GM21529 (cell line): ENCODE measurements around the gene FXYD2.
"Not testable (repeated sequence)": the region's sequence is repeated elsewhere in the genome, so short reads cannot be mapped to it uniquely, and the experiment has no call there.

ENCODE experiments used
- ATAC-seq: cut with Tn5 transposase; IDR thresholded peaks from one replicate; pipeline ENCODE4 v1.9.1; 2021; ENCODE audit not compliant: unreplicated experiment

Gene FXYD2

DNA sequence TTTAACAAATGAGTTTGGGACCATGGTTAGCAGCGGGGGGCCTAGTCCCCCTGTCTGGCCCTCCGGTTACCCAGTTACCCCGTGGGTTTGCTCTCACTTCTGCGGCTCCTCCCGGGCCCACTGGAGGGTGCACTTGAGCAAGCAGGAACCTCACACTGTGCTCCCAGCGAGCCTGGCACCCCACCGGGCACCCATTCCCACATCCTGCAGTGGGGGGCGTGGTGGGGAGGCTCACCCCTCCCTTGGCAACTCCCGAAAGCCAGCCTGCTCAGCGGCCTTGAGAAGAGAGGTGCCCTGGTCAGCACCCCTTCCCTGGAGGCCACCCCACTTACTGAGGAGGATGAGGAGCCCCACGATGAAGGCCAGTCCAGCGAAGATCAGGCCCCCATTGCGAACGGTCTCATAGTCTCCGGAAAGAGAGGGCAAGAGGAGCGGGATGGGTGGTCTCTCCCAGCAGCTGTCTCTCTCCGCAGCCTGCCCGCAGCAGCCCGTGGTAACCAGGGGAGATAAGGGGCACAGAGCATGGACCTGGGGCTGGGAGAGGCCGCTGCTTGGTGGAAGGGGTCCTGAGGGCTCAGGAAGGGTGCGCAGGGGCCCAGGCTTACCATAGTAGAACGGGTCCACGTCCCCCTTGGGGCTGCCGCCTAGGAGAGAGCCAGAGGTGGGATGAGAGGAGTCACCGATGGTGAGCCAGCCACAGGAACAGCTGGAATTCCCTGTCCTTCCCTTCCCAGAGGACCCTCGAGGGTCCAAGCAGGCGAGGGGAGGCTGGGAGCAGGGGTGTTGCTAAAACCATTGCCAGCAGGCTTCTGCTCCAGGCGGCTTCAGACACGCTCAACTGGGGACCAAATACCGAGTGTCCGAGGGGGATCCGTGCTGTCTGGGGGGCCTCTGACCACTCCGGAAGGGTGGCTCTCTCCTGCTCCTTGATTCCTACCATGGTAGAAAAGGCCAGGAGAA lies 2.2 kb downstream of the FXYD2 start:
- no peak for ATAC-seq

DNA sequence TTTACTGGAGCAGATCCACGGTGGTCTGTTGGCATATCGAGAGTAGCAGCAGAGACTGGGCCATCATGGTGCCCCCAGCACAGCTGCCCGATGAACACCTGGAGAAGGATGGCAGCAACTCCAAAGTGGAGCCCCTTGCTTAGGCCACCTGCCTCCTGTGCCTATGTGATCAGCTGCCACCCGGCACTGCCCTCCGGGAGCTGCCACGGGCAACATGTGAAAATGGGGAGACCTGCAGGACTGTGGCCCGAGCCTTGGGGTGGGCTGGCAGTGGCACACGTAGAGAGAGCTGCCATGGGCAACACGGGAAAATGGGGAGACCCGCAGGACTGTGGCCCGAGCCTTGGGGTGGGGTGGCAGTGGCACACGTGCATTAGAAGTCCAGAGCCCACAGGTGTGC lies 3.1 kb downstream of the FXYD2 start:
- no peak for ATAC-seq

DNA sequence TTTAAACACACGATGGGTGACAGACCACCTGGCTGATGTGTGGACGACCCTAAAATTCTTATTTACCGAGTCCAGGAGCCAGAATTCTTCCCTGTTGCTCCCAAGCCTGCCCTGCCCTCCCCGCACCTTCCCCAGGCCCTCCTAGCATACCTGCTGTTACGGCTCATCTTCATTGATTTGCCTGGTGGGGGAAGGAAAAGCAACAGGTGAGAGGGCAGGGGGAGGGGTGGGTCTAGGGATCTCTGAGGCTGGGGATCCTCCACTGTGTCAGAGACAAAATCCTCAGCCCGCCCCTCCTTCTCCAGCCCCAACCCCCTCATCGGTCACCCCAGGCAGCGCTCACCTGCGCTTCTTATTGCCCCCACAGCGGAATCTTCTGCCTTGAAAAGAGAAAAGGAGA lies 4.0 kb downstream of the FXYD2 start:
- no peak for ATAC-seq

DNA sequence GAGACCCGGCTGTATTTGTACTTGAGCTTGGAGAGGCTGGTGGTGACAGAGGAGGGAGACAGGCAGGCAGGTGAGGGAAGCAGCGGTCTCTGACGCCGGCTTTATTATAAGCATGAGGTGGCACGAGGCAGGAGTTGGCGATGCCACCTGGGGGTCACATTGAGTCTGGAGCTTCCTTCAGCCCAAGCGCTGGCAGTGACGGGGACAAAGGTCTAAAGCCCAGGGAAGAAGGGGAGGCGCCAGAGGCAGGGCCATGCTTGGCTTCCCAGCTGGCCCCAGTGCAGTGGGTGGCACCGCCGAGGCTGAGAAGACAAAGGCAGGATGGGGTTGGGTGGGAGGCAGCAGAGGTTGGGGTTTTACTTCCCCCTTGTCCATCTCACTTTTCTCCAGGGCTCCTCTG lies 4.5 kb downstream of the FXYD2 start:
- ATAC-seq: no peak

DNA sequence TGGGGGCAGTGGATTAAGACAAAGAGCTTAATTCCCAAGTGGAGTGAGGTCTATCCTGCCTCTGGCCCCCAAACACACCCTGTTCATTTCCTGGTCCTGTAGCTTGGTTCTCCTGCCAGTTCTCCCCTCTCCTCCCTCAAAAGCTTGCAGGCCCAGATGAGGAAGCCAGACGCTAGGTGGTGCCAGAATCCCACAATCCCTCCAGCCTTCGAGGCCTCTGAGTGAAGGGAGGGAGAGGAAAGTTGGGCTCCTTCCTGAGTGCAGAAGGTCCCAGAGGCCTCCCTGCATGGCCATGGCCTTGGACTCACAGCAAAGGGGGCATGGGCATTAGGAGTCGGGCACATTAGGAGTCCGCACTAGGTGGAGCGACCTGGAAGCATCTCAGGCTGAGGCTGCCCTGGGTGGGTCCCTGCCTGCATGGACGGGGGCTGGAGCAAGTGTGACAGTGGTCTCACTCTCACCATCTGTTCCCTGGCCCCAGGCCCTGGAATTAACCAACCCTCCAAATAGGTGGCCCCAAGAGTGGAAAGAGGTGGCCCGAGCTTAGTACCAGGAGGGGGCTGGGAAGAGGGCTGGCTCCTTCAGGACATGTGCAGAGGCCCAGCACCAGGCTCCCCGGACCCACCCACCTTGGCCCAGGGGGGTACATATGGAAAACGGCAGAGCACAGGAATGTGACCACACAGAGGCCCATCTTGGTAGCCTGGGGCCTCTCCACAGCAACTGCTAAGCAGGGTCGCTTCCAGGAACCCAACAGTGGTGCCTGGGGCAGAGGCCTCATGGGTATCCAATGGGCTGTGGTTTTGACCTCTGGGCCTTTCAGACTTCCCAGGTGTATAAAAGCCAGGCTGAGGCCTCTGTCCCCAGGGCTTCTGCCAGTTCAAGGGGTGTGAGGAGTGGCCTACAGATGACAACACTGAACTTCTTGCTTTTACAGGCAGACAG lies 5.2 kb downstream of the FXYD2 start:
- no peak for ATAC-seq

DNA sequence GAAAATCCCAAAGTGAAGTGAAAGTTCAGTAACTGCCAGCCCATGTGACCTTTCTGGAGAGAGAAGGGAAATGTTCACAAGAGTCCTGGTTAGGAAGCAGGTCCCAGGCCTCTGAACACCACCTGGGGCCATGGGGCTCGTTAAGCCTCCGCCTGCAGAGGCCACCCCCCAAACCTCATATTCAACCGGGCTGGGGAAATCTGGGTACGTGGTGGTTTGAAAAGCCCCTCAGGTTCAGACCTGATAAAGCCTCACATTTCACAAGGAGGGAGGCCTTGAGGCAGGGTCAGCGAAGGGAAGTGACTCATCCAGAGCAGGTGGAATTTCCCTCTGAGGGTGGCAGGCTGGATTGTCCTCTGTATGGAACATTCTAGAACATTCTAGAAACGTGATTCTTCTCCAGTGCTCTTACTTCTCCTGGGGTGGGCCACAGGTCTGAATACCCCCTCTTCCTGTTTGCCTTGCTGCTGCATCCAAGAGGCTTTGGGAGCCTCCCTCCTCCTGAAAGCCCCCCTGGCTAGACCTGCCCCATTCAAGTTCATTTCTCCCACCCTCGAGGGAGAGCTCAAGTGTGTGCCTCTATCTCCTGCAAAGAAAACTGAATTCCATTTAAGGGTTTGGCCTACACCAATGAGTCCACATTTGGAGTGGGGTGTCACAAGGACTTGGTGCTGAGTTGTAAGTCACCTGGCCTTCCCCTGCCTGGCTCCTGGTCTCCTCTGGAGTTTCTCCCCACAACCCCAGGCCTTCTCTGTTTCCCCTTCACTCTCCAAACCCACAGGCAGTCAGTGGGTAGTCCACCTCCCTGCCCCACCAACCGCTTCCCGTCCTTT lies 6.3 kb downstream of the FXYD2 start:
- ATAC-seq: peak; percentile 6

DNA sequence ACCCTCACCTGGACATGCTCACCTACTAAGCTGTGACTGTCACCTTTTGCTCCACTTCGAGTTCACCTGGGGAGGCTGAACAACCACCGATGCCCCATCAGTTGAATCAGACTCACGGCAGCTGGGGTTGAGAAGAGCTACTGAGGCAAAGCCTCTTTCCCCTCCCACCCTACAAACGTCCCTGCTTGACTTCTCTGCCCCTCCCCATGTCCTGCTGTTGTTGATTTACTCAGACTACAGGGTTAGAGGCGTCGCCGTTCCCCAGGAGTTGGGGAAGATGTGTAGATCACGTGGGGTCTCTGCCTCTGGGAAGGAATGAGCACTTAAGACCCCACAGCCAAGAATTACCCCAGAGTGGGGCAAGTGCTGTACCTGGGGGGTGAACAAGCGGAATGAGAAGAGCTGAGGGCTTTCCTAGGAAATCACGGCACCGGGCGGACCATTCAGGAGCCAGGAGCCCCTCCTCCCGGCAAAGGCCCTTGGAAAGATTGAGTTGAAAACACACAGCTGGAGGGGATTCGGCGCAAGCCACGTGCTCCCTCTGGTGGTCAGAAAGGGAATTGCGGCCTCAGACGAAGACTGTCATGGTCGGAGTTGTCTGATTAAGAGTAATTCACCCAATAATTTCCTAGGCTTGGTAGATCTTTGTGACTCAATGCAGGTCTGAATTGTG lies 7.0 kb downstream of the FXYD2 start:
- ATAC-seq: peak; percentile 28

DNA sequence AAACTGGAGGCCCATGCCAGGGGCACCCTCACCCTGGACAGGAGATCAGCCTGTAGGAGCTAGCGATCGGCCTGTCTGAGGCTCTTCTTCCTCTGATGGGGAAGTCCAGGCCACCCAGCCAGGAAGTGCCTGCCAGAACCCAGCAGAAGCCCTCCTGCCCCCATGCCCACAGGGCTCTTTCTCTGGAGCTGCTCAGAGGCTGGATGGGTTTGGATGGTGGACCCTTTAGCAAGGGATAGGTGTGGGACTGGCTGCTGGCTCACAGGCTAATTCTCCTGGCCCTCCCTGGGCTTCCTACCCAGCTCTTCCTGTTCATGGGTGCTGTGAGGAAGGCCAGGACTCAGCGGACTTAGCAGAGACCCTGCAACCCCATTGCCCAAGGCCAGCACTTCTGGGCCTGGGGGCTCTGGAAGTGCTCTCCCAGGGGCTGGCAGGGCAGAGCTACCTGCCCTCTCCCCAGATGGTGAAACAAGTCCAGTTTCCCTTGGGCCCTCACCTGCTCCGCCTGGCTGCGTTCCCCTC lies 7.6 kb downstream of the FXYD2 start:
- no peak for ATAC-seq

DNA sequence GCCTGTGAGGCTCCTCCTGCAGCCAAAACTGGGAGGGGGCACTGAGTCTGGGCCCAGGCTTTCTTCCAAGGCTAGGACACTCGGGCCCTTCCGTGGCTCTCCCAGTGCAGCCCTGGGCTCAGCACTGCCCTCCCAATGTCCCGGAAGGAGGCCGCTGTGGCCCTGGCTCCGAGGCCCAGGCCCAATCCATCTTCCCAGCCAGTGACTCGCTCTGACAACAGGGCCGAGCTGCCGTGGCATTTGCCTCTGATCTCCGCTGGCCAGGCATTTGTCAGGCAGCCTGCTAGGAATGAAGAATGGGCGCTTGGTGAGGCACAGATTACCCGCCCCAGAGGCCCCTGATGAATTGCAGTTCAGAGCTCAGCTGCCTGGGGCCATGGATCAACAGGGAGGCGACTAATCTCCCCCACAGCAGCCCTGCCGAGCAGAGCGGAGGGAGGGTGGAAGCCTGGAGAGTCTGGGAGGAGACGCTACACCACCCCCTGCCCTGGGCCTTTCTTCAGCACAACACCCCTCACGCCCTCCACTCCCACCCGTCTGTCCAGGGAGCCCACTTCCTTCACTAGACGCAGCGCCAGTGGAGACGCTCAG lies 8.3 kb downstream of the FXYD2 start:
- no peak for ATAC-seq

DNA sequence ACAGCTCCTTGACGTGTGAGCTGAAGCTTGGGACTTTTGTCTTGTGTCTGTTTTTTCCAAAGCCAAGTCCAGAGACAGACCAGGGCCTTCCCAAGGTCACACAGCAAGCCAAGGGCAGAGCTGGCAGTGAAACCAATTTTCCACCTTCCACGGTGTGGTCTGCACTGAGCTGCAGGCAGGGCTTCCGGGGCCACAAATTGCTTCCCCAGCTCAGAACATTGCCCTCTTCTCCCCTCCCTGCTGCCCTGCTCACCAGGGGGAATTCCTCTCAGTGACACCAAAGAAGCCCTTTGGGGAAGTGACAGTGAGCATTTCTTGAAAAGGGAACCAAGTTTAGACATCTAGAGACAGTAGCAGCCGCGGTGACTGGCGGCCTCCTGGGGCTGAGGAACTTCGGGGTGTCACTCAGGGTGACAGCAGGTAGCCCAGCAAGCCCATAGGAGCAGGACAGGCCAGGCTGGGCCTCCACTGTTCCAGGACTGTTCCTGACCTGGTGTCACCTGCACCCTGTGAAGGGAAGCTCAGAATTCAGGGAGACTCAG lies 9.2 kb downstream of the FXYD2 start:
- ATAC-seq: peak; percentile 68

DNA sequence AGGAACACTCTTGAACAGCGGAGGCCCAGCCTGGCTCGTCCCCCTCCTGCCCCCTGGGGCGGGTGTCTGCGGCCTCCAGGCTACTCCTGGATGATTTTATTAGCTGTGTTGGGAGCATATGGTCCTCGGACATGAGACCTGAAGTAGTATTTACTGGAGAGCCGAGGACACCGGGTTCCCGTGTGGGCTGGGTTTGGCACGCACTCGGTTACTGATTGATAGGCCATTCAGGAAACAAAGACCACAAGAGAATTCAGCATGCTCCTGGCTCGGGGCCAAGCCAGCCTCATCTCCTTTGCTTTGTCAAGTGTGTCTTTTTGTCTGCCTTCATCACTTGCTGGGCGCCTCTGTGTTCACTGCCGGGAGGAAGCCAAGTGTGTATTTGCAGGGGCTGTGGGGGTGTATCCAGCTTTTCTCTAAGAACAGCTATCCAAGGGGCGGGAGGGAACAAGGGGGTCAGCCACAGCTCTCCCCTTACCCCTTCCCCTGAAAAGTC lies 9.7 kb downstream of the FXYD2 start:
- peak; percentile 45 for ATAC-seq

DNA sequence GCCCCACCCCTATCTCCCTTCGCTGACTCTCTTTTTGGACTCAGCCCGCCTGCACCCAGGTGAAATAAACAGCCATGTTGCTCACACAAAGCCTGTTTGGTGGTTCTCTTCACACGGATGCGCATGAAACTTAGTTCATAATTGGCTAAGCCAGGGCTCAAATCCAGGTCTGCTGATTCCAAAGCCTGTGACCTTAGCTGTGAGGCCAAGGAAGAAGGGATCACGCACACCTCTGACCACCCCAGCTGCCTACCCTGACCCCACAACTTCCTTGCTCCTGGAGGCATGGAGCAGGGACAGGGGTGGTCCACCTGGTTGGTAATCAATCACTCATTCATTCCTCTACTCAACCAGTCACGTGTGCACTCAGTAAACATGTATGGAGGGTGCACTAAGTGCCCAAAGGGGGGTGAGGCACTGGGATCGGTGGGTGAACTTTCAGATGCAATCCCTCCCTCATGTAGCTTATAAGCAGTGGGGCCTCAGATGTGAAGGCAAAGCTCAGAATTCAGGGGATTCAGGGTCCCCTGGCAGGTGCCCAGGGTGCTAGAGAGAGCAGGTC lies 10.3 kb downstream of the FXYD2 start:
- ATAC-seq: no peak

DNA sequence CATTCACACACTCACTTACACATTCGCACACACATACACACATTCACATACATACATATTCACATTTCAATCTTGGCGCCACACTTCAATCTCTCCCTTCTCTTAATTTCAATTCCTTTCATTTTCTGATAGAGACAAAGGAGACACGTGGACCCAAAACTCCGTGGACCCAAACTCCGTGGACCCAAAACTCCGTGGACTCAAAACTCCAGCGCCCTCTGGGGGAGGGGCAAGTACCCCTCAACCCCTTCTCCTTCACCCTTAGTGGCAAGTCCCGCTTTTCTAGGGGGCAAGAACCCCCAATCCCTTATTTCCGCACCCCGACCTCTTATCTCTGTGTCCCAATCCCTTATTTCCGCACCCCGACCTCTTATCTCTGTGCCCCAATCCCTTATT lies 14.5 kb downstream of the FXYD2 start:
- not testable (repeated sequence) for ATAC-seq

DNA sequence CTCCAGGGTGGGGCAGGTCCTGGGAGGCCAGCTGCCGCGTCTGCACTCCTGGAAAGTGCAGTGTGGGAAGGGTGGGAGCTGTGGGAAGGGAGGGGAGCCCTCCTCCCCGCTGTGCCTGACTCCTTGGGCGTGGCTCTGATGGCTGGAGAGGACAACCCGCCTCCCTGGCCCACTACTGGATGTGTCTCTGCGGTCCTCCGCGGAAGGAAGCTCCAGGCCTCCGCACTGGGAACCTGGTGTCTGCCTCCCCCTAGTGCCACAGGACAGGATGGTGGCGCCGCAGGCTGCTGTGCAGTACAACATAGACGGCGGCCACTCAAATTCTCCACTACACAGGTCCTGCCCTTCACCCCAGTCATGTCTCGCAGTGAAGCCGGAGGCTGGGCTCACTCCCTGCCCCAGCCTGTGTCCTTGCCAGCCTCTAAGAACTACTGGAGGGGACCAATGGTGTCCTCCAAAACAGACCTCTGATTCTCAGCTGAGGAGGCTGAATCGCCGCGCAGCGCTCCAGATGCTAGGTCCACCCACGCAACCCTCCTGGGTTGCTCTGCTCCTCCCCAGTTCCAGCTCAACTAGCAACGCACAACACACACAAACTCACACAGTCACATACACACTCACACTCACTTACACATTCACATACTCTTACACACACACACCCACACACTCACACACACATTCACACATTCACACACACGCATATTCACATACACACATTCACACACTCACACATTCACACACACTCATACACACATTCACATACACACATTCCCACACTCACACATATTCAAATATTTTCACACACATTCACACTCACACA lies 15.1 kb downstream of the FXYD2 start:
- no peak for ATAC-seq

DNA sequence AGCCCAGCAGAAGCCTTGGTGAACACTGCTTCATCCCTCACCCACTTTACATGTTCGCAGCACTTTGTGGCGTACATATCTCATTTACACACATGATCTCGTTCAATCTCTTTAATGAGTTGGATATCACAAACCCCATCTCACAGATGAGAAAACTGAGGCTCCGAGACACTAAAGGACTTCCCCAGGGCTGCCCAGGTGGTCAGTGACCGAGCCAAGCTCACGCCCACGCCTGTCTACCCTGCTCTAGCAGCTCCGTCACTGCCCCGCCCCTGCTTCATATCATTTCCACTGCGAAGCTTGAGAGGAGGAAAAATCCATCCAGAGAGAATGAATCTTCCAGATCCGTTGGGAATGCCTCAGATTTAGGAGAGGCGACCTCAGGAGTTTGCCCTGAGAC lies 15.8 kb downstream of the FXYD2 start:
- ATAC-seq: no peak

DNA sequence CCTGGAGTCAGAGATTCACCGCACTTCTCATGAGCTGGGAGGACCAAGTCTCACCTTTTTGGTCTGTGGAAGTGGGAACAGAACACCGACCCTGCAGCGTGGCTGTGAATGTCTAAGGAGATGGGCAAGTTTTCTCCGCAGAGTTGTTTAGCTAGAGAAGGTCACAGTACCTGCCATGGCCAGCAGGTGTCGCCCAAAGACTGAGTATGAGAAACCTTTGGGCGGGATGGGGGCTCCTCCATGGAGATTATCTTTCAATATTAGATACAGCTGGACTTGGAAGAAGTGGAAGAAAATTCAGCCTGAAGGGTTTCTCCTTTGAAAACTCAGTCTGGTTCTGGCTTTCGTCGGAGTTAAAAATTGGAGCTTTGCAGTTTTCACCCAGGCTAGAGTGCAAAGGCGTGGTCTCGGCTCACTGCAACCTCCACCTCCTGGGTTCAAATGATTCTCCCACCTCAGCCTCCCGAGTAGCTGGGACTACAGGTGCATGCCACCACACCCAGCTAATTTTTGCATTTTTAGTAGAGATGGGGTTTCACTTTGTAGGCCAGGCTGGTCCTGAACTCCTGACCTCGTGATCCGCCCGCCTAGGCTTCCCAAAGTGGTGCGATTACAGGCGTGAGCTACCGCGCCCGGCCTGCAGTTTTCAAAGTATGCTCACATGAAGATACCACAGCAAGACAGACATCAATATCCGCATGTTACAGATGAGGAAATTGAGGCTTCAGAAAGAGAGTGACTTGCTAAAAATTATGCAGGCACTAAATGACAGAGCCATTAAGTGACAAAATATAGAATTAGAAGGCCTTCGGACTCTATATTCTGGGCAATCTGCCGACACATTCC lies 16.8 kb downstream of the FXYD2 start:
- ATAC-seq: peak; percentile 55

DNA sequence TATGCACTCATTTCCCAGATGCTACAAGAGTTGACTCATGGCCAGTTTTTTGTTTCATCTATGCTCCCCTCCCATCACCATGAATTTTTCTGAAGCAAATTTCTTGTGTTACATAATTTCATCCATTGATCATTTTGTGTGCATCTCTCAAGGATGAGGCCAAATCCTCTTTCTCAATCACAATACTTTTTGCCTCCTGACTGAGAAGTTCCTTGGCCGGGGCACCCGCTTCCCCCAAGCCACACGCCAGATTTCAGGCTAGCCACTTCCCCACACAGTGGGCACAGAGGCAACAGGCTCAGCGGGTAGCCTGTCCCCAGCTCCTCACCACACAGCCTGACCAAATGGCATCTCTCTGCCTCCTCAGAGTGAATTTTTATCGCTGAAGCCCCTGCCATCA lies 17.7 kb downstream of the FXYD2 start:
- no peak for ATAC-seq
